ENCODE measurements around the gene STPG1.
A peak's percentile ranks its signal among the peaks of the same experiment; 100 is the strongest.

Gene STPG1

DNA sequence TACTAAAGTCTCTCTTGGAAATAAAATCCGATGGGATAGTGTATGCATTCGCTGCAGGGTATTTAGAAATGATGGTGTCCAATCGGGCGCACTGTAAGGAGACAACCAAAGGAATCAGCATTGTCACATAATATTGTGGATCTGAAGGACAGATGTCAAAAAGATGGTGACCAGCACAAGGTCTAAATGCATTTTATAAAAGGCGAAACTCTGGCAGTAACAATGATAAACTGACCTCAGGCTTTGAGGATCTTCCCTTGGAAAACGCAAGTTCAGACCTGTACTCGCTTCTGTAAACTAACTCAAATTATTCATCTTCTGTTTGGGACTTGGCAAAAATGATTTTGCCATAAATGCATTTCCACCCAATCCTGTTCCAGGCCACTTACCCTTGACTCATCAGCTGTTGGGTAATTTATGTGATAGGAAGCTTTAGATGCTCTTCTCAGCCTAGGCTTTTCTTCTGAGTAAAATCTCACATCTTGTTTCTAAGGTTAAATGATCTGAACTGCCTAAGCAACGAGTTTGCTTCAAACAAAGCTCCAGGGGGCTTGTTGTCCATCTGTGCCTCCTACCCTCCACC lies 33.8 kb downstream of the STPG1 start:
- H3K4me1 ChIP-seq (ENCODE audit: control insufficient read depth, insufficient read depth, low read length) = no peaks in the 10 kb centered on the region
- H3K9me3 ChIP-seq (ENCODE audit: control insufficient read depth, insufficient read depth, low read depth, low read length) = no peaks in the 10 kb centered on the region
- H3K4me3 ChIP-seq (ENCODE audit: low read depth, low read length) = no peak overlapping the region
- H3K36me3 ChIP-seq (ENCODE audit: control insufficient read depth in 2 of 2, insufficient read depth in 1 of 2, low read length in 2 of 2) = peaks cover 0 to 63% of the 10 kb centered on the region in 2 experiments; a peak in 1 of 3 replicates
- TF ChIP-seq ZNF37A (tag by site-specific recombination; IDR thresholded peaks at IDR 0.05) (no peak), ZNF266 (tag by site-specific recombination; IDR thresholded peaks at IDR 0.05; ENCODE audit: low read depth) (no peak), ZNF292 (tag by site-specific recombination; IDR thresholded peaks at IDR 0.05; ENCODE audit: borderline replicate concordance, low read depth) (no peak), ZNF138 (tag by site-specific recombination; IDR thresholded peaks at IDR 0.05; ENCODE audit: borderline replicate concordance) (no peak), KLF16 (tag by site-specific recombination; IDR thresholded peaks at IDR 0.05) (no peak), ZNF341 (tag by site-specific recombination; IDR thresholded peaks at IDR 0.05; ENCODE audit: low read depth) (no peak), REPIN1 (tag by site-specific recombination; IDR thresholded peaks at IDR 0.05; ENCODE audit: low read depth) (no peak), ZNF354C (tag by site-specific recombination; IDR thresholded peaks at IDR 0.05; ENCODE audit: borderline replicate concordance, low read depth) (no peak), SALL2 (tag by site-specific recombination; IDR thresholded peaks at IDR 0.05; ENCODE audit: borderline replicate concordance) (no peak)
- TF ChIP-seq, protein P1, sequence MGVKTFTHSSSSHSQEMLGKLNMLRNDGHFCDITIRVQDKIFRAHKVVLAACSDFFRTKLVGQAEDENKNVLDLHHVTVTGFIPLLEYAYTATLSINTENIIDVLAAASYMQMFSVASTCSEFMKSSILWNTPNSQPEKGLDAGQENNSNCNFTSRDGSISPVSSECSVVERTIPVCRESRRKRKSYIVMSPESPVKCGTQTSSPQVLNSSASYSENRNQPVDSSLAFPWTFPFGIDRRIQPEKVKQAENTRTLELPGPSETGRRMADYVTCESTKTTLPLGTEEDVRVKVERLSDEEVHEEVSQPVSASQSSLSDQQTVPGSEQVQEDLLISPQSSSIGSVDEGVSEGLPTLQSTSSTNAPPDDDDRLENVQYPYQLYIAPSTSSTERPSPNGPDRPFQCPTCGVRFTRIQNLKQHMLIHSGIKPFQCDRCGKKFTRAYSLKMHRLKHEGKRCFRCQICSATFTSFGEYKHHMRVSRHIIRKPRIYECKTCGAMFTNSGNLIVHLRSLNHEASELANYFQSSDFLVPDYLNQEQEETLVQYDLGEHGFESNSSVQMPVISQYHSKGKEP (tag by site-specific recombination; IDR thresholded peaks at IDR 0.05) = no peak
- ChIA-PET POLR2A (no interaction called here), CTCF (interaction anchor here (0.7 to 11.1 kb wide), 4 partner anchors 11 to 180 kb away, joined by 4 to 175 read pairs (median 26); no protein-coding TSS in a partner anchor)
- no peak overlapping the region for H3K27ac ChIP-seq (ENCODE audit: extremely low read depth, low read depth, low read length)

DNA sequence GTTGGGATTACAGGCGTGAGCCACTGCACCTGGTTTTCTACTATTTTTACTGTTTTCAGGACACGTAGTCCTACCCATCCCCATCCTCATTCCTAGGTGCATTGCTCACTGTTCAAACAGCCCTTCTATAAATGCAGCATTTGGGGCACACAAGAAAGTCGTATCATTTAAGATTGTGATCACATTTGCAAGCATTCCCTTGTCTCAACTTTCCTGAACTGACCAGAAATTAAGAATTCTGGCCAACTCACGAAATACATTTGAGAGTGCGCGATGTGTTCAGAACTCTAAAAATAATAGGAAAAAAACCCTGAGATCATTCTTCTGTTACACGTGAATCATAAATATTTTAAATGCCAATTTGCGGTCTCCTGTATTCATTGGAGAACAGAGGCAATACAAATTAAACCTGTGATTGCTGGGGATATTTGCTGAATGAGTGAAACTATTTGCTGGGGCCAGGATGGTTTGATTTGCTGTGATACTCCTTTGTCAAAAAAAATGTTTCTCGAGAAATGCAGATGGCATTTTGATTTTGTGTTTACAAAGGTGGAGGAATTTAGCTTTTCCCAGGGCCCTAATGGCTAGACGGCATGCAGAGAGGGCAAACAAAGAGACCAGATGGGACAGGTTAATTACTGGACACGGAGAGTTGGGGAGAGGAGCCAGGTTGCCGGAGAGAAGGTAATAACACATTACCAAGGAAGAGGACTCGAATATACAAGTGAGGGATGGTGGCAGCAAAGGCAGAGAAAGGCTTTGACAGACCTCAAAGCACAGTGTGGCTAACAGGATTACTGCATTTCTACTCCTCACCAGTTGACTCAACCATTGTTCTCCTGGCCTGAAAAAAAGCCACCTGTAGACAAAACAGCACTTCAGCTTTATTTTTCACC lies 38.4 kb downstream of the STPG1 start:
- Histone ChIP-seq H3K9me3 (ENCODE audit: control insufficient read depth, insufficient read depth, low read depth, low read length) (no peaks in the 10 kb centered on the region), H3K4me3 (ENCODE audit: low read depth, low read length) (no peak overlapping the region), H3K27ac (ENCODE audit: extremely low read depth, low read depth, low read length) (no peak overlapping the region), H3K36me3 (ENCODE audit: control insufficient read depth in 2 of 2, insufficient read depth in 1 of 2, low read length in 2 of 2) (peaks cover 0 to 48% of the 10 kb centered on the region in 2 experiments; a peak in 1 of 3 replicates), H3K4me1 (ENCODE audit: control insufficient read depth, insufficient read depth, low read length) (no peaks in the 10 kb centered on the region)
- ChIA-PET CTCF (interaction anchor here (1.3 kb wide), 1 partner anchor 16 kb away, joined by 5 read pairs; no protein-coding TSS in a partner anchor), POLR2A (no interaction called here)
- no peak for TF ChIP-seq ZNF707 (tag by site-specific recombination; IDR thresholded peaks at IDR 0.05)
- TF ChIP-seq ZNF785 (tag by site-specific recombination; IDR thresholded peaks at IDR 0.05) = no peak
- TF ChIP-seq SCRT1 (tag by site-specific recombination; IDR thresholded peaks at IDR 0.05; ENCODE audit: borderline replicate concordance) = no peak
- TF ChIP-seq, protein P1 (tag by site-specific recombination; IDR thresholded peaks at IDR 0.05) = no peak
- no peak for TF ChIP-seq BCL11B (tag by site-specific recombination; IDR thresholded peaks at IDR 0.05; ENCODE audit: low read depth)
- no peak for TF ChIP-seq ZNF24 (tag by site-specific recombination; IDR thresholded peaks at IDR 0.05)
- TF ChIP-seq, protein P2, sequence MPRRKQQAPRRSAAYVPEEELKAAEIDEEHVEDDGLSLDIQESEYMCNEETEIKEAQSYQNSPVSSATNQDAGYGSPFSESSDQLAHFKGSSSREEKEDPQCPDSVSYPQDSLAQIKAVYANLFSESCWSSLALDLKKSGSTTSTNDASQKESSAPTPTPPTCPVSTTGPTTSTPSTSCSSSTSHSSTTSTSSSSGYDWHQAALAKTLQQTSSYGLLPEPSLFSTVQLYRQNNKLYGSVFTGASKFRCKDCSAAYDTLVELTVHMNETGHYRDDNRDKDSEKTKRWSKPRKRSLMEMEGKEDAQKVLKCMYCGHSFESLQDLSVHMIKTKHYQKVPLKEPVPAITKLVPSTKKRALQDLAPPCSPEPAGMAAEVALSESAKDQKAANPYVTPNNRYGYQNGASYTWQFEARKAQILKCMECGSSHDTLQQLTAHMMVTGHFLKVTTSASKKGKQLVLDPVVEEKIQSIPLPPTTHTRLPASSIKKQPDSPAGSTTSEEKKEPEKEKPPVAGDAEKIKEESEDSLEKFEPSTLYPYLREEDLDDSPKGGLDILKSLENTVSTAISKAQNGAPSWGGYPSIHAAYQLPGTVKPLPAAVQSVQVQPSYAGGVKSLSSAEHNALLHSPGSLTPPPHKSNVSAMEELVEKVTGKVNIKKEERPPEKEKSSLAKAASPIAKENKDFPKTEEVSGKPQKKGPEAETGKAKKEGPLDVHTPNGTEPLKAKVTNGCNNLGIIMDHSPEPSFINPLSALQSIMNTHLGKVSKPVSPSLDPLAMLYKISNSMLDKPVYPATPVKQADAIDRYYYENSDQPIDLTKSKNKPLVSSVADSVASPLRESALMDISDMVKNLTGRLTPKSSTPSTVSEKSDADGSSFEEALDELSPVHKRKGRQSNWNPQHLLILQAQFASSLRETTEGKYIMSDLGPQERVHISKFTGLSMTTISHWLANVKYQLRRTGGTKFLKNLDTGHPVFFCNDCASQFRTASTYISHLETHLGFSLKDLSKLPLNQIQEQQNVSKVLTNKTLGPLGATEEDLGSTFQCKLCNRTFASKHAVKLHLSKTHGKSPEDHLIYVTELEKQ (tag by site-specific recombination; IDR thresholded peaks at IDR 0.05; ENCODE audit: borderline replicate concordance) = no peak
- TF ChIP-seq ZNF747 (tag by site-specific recombination; IDR thresholded peaks at IDR 0.05) = no peak
- TF ChIP-seq, protein P3, sequence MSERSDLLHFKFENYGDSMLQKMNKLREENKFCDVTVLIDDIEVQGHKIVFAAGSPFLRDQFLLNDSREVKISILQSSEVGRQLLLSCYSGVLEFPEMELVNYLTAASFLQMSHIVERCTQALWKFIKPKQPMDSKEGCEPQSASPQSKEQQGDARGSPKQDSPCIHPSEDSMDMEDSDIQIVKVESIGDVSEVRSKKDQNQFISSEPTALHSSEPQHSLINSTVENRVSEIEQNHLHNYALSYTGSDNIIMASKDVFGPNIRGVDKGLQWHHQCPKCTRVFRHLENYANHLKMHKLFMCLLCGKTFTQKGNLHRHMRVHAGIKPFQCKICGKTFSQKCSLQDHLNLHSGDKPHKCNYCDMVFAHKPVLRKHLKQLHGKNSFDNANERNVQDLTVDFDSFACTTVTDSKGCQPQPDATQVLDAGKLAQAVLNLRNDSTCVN (tag by site-specific recombination; optimal IDR thresholded peaks at IDR 0.05) = no peak
- TF ChIP-seq ZNF791 (tag by site-specific recombination; IDR thresholded peaks at IDR 0.05) = no peak
- TF ChIP-seq KLF10 (tag by site-specific recombination; IDR thresholded peaks at IDR 0.05) = no peak
- TF ChIP-seq, protein P4, sequence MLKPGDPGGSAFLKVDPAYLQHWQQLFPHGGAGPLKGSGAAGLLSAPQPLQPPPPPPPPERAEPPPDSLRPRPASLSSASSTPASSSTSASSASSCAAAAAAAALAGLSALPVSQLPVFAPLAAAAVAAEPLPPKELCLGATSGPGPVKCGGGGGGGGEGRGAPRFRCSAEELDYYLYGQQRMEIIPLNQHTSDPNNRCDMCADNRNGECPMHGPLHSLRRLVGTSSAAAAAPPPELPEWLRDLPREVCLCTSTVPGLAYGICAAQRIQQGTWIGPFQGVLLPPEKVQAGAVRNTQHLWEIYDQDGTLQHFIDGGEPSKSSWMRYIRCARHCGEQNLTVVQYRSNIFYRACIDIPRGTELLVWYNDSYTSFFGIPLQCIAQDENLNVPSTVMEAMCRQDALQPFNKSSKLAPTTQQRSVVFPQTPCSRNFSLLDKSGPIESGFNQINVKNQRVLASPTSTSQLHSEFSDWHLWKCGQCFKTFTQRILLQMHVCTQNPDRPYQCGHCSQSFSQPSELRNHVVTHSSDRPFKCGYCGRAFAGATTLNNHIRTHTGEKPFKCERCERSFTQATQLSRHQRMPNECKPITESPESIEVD (tag by site-specific recombination; IDR thresholded peaks at IDR 0.05) = peak; percentile 26; the same call in 1 of the 2 replicates
- no peak for TF ChIP-seq IKZF3 (tag by site-specific recombination; IDR thresholded peaks at IDR 0.05)
- peak; percentile 80 for TF ChIP-seq SCRT2 (tag by site-specific recombination; IDR thresholded peaks at IDR 0.05)

Measured in HEK293 (cell line).